Retinal pigment epithelial cell (primary cell): ENCODE results near the gene PEX3.

Experiments used
- DNase-seq: peaks from one replicate; pipeline ENCODE4 v3.0.0-alpha.2; 2010; ENCODE audit warnings: low read depth
- H3K4me3 ChIP-seq: 2 replicates; pipeline ENCODE4 v1.5.1; 2011; ENCODE audit warnings: mild to moderate bottlenecking, low read length, control low read depth, moderate library complexity
- CTCF ChIP-seq: conservative IDR thresholded peaks from 2 replicates; pipeline ENCODE4 v1.5.1; 2011; ENCODE audit warnings: low read depth, low read length, control low read depth, inconsistent platforms

PEX3 gene, protein sequence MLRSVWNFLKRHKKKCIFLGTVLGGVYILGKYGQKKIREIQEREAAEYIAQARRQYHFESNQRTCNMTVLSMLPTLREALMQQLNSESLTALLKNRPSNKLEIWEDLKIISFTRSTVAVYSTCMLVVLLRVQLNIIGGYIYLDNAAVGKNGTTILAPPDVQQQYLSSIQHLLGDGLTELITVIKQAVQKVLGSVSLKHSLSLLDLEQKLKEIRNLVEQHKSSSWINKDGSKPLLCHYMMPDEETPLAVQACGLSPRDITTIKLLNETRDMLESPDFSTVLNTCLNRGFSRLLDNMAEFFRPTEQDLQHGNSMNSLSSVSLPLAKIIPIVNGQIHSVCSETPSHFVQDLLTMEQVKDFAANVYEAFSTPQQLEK

GRCh38 chr6:143450453-143451371 lies at the start of gene PEX3, which contains the start of gene ADAT2:
TSS of gene PEX3 (plus strand) at chr6:143450805. CDS start at chr6:143451043, 238 bp downstream.
TSS of gene ADAT2 (minus strand) at chr6:143450695. CDS start at chr6:143450658, 37 bp downstream.
- H3K4me3 ChIP-seq: peak within 1 kb of the TSS; percentile 90
- no peak for TF ChIP-seq CTCF

DNA sequence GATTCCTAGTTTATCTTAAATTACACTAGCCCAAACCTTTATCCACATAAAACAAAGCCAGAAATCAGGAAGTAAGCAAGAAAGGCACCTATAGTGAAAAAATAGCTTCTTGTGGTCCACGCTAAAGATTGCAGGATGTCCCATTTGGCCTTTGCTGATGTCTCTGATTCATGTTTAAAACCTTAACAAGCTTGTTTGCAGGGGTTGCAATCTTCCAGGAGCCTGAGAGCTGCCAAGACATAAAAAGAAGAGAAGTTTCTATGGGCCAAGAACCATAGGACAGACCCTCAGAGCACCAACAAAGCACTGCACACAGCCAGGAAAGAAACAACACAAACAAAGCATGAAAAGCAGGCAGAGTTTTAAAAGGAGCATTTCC lies 49.5 kb upstream of the PEX3 start:
- H3K4me3 ChIP-seq: no peak overlapping the region
- TF ChIP-seq CTCF: no peak
- DNase-seq: no peak

More at GRCh38 chr6:143450453-143451371, at the start of gene PEX3, which contains the start of gene ADAT2:
- peak; percentile 80 for DNase-seq

- no peak for TF ChIP-seq CTCF
- DNase-seq: no peak
These were observed 48.8 kb upstream of the PEX3 start for GRCh38 chr6:143401636-143402370.

GRCh38 chr6:143402721-143403336 lies 47.8 kb upstream of the PEX3 start:
- TF ChIP-seq CTCF: no peak
- no peak for DNase-seq
- no peak overlapping the region for H3K4me3 ChIP-seq

More at GRCh38 chr6:143401636-143402370, 48.8 kb upstream of the PEX3 start:
- no peak overlapping the region for H3K4me3 ChIP-seq

GRCh38 chr6:143405373-143406154 lies 45.0 kb upstream of the PEX3 start:
- peak; percentile 84 for DNase-seq
- TF ChIP-seq CTCF: no peak
- peak overlapping the region; percentile 8 for H3K4me3 ChIP-seq

- H3K4me3 ChIP-seq: no peak overlapping the region
- no peak for TF ChIP-seq CTCF
- DNase-seq: no peak
These were observed 43.9 kb upstream of the PEX3 start for GRCh38 chr6:143406673-143407072.
